ENCODE data around the gene OSBPL6.
"Not testable (repeated sequence)": the region's sequence is repeated elsewhere in the genome, so short reads cannot be mapped to it uniquely, and the experiment has no call there.

Gene OSBPL6

GRCh38 chr2:178403671-178404306 lies 209.5 kb downstream of the OSBPL6 start:
- no peak for DNase-seq (ENCODE audit: low read depth)

- peak; percentile 76 for DNase-seq (ENCODE audit: low read depth)
Measured at GRCh38 chr2:178404368-178404767, 210.1 kb downstream of the OSBPL6 start.

DNA sequence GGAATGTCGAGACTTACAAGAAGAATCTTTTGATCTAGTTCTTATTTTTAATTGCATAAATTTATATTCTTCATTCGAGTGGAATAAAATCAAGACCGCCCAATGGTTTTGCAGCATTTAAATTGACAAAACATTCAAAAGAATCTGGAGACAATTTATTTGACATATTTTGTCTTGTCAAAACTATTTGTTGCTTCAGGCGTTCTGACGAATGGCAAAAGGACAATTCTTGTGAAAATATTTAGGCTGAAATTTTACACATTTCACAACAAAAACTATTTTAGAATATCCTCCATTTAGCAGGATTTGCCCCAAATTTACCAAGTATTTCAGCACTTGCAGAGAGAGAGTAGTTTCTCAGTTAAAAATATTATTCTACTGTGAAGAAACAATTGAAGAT lies 214.9 kb downstream of the OSBPL6 start:
- DNase-seq (ENCODE audit: low read depth): no peak

DNA sequence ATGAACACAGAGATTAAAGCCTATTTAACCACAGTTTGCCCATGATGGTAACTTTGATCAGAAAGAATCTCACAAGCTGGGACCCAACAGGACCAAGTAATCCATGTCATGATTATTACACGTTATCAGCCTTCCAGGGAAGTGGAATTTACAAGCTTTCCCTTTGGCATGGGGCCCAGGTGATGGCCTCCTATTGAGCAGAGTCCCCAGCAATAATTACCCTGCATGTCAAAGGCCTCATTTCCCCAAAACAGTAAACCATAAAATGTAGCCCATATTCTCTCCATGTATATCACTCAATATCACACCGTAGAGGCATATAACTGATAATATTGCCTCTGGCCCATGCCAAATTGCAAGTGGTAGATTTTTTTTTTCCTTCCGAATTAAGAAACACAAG lies 217.7 kb downstream of the OSBPL6 start:
- no peak for DNase-seq (ENCODE audit: low read depth)

DNA sequence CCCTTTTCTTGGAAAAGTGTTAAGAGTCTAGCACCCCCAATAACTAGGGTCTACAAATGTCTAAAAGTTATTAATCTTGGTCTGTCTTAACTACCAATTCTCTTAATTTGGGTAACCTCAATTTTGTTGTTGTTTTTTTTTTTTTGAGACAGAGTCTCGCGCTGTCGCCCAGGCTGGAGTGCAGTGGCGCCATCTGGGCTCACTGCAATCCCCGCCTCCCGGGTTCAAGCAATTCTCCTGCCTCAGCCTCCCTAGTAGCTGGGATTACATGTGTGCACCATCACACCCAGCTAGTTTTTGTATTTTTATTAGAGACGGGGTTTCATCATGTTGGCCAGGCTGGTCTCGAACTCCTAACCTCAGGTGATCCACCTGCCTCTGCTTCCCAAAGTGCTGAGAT lies 218.1 kb downstream of the OSBPL6 start:
- not testable (repeated sequence) for DNase-seq (ENCODE audit: low read depth)

DNA sequence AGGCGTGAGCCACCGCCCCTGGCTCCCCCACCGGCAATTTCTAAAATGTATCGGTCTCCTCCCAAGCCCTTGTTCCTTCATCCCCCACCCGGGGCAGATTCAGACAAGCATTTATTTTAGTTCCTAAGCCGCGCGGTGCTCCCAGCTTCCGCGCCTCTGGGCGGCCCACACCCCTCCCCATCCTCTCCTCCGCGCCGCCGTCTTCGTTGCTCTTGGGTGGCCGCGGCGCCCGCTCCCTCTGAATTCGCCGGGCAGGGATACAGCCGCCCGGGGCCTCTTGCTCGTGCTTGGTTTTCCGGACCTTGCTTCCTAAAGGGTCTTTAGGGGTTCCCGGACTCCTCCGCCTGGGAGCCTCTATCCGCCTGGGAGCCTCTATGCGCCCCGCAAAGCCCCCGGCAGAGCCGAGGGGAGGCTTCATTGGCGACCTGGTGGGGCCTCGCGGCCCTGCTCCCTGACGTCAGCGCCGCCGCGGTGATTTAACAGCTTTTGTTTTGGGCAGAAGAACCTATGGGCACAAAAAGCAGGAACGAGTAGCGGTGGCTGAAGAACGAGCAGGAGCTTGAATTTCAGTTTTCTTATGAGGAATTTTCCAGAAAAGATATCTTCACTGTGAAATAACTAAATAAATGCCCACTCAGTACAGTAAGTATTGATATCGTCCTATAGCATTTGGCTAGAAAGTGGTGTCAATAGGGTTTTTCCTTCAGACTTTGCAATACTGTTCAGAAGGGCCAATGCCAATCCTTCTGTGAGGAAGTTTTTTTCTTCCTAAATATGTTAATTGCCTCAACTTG lies 219.4 kb downstream of the OSBPL6 start:
- DNase-seq (ENCODE audit: low read depth): peak; percentile 48

DNA sequence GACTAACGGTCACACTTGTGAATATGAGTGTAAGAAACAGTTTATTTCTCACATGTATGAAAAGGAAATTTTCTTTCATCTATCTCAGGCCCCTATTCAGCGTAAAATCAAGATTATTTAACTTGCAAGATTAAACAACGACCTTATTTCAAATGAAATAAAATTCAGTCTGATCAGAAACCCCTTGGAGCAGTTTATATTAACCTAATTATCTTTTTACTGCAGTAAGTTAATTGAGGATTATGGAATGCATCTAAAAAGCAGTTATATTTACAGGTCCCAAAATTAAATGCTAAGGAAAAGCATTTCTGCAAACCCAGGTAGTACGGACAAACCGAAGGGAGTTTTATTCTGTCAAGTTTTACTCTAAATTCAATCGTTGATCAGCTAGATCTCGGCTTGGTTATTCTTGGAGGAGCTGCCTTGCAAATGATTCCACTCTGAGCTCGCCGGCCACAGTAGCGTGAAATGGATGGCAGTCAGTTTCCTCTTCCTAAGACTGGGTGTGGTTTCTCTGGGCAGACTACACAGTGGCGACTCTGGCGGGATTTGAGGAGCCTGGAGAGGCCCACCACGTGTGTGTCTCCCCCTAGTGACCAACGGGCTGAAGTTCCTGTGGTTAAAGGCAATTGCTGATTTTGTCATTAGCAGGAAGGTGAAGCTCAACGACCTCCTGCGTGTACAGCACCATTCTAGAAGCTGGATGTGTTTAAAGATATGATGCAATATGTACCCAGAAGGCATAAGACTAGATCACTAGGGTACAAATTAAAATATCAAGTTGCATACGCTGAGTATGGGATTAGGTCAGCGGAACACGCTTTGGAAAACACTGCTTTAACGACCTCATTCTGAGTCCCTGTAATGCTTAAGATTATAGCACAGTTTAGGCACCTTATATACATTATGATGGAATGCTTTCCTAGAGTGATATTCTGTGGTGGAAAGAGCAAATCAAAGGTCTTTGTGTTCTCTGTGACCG lies 220.2 kb downstream of the OSBPL6 start:
- peak; percentile 90 for DNase-seq (ENCODE audit: low read depth)

GRCh38 chr2:178415979-178416378 lies 221.7 kb downstream of the OSBPL6 start:
- no peak for DNase-seq (ENCODE audit: low read depth)

GRCh38 chr2:178417916-178418315 lies 223.6 kb downstream of the OSBPL6 start:
- no peak for DNase-seq (ENCODE audit: low read depth)

GRCh38 chr2:178418426-178418825 lies 224.1 kb downstream of the OSBPL6 start:
- DNase-seq (ENCODE audit: low read depth): peak; percentile 81

DNA sequence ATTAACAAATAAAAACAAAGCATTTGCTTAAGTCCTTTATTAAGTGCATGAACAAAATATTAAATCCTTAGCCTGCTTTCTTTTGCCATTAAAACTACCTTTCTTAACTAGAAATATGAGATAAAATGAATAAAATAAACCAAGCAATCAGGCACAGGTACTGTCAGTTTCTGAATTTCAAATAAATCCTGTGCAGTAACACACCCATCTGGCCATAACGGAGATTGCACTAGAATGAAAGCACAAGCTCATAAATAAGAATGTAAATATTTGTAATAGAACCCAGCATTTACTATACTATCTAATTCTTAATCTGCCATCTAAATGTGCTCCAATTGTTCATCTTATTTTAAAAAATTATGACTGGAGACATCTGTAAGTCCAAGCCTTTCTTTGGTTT lies 224.8 kb downstream of the OSBPL6 start:
- peak; percentile 30 for DNase-seq (ENCODE audit: low read depth)

DNA sequence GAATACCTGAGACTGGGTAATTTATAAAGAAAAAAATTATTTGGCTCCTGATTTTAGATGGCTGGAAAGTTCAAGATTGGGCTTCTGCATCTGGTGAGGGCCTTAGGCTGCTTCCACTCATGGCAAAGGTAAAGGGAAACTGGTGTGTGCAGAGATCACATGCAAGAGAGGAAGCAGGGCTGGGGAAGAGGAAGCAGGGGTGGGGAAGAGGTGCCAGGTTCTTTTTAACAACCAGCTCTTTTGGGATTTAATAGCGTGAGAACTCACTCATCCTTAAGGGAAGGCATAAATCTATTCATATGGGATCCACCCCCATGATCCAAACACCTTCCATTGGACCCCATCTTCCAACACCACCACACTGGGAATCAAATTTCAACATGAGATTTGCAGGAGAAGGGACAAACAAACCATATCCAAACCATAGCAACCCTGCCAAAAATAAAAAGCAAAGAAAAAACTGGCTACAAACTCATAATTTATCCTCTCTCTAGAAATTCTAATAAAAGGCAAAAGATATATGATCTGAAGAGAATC lies 226.2 kb downstream of the OSBPL6 start:
- DNase-seq (ENCODE audit: low read depth): no peak

DNA sequence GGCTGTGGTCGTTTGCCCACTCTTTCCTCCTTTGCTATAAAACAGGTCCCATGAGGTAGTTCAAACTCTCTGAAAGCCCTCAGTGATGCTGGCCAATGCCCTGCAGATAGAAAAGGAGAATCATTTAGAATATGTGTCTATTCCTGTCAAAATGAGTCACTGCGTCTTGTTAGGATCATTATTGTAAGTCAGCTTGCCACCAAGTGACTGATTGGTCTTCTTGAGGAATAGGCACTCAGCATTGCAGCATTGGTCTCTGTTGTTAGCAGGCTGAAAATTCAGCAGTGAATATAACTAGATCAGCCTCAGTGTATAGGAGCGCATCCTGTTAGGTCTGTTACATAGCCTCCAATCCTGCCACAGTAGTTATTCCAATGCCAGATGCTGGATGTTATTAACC lies 227.8 kb downstream of the OSBPL6 start:
- DNase-seq (ENCODE audit: low read depth): no peak

DNA sequence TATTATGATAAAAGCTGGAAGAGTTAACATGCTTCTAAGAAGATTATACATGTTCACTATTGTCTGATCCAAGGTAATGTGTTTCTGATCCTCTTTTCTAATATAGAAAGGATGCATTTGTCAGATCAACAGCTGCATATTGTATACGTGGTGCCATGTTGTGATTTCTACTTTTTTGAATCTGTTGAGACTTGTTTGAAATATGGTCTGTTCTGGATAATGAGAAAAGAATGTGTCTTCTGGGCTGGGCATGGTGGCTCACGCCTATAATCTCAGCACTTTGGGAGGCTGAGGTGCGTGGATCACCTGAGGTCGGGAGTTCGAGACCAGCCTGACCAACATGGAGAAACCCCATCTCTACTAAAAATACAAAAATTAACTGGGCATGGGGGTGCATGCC lies 229.4 kb downstream of the OSBPL6 start:
- not testable (repeated sequence) for DNase-seq (ENCODE audit: low read depth)

- no peak for DNase-seq (ENCODE audit: low read depth)
Measured at GRCh38 chr2:178425255-178425827, 231.0 kb downstream of the OSBPL6 start.

- DNase-seq (ENCODE audit: low read depth): peak; percentile 15
Measured at GRCh38 chr2:178426388-178426787, 232.1 kb downstream of the OSBPL6 start.

- DNase-seq (ENCODE audit: low read depth): no peak
Measured at GRCh38 chr2:178427458-178427857, 233.1 kb downstream of the OSBPL6 start.

DNA sequence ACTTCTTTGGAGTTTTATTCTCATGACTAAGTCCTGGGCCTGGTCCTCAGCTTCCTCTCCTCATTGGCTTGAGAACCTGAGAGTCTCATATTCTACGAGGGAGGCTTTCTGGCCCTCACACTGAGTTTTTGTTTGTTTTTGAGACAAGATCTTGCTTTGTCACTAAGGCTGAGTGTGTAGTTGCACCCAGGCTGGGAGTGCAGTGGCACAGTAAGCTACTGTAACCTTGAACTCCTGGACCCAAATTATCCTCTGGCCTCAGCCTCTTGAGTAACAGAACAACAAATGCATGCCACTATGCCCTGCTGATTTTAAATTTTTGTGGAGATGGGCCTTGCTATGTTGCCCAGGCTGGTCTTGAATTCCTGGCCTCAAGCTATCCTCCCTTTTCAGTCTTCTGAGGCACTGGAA lies 234.1 kb downstream of the OSBPL6 start:
- no peak for DNase-seq (ENCODE audit: low read depth)

- DNase-seq (ENCODE audit: low read depth): no peak
Measured at GRCh38 chr2:178429336-178429735, 235.0 kb downstream of the OSBPL6 start.

DNA sequence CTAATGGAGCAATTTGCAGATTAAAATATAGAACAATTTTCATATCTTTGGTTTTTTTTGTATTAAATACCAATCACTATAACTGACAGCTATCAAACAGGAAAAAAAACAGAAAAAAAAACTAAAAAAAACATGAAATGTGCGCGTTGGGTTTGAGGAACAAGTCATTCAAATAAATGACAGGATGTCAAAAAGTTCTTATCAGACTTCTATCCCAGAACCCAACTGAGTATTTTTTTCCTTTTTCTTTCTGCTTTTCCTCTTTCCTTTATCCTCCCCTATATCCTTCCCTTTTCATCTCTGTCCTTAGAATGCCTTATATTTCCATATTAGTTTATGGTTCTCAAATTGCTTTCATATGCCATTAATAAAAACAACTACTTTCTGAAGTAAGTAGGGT lies 242.3 kb downstream of the OSBPL6 start:
- no peak for DNase-seq (ENCODE audit: low read depth)

DNA sequence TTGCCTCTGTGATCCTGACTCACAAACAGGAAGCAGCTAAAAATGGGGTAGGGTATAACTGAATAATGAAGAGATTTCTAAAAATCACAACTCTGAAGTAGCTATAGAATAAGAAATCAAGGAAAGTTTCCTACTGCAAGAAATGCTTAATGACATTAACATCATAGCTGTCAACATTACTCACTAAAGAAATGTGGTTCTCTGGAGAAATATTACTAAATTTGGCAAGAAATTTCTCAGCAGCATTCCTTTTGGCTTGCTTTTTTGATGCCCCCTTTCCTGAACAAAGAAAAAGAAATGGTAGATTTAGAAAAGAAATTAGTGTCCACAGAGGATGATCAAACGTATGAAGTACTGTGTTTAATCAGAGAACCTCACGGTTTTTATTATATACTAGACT lies 247.1 kb downstream of the OSBPL6 start:
- DNase-seq (ENCODE audit: low read depth): no peak

All from amniotic epithelial cell (primary cell).